ENCODE measurements around the gene ARMCX6.
"Not testable (repeated sequence)": the region's sequence is repeated elsewhere in the genome, so short reads cannot be mapped to it uniquely, and the experiment has no call there.

Gene ARMCX6

GRCh38 chrX:101642093-101642492 lies 24.3 kb upstream of the ARMCX6 start:
- Histone ChIP-seq H3K4me3 (no peak overlapping the region), H3K27ac (no peak overlapping the region)
- DNase-seq (ENCODE audit: low spot score): no peak
- no peak for TF ChIP-seq CTCF (IDR thresholded peaks at IDR 0.05)

- TF ChIP-seq CTCF (IDR thresholded peaks at IDR 0.05): no peak
- Histone ChIP-seq H3K4me3 (no peak overlapping the region), H3K27ac (no peak overlapping the region)
- no peak for DNase-seq (ENCODE audit: low spot score)
These were observed 21.8 kb upstream of the ARMCX6 start for GRCh38 chrX:101639583-101639982.

GRCh38 chrX:101619364-101619763 lies 1.6 kb upstream of the ARMCX6 start:
- Histone ChIP-seq H3K4me3 (no peak overlapping the region), H3K27ac (no peak overlapping the region)
- TF ChIP-seq CTCF (IDR thresholded peaks at IDR 0.05): no peak
- no peak for DNase-seq (ENCODE audit: low spot score)

- TF ChIP-seq CTCF (IDR thresholded peaks at IDR 0.05): no peak
- no peak overlapping the region for H3K27ac ChIP-seq
- no peak overlapping the region for H3K4me3 ChIP-seq
- DNase-seq (ENCODE audit: low spot score): no peak
These were observed 12.1 kb downstream of the ARMCX6 start for GRCh38 chrX:101605728-101606127.

DNA sequence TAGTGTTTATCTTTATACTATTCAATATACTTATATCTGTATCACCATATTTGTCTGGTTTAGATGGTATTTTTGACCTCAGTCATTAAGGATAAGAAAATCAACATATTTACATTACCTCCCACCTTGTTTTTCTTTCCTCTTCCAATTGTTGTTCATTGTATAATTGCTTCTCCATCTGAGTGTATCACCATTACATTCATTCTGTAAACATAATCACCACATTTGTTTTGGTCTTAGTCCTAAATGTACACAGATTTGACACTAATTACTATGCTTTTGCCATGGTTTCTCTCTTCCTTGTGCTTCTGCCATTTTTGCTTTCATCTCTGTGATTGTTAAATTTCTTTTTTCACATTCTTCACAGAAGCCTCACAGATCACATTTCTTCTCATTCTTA lies 12.7 kb downstream of the ARMCX6 start:
- no peak for TF ChIP-seq CTCF (IDR thresholded peaks at IDR 0.05)
- no peak for DNase-seq (ENCODE audit: low spot score)
- no peak overlapping the region for H3K27ac ChIP-seq
- H3K4me3 ChIP-seq: no peak overlapping the region

GRCh38 chrX:101602077-101602476 lies 15.7 kb downstream of the ARMCX6 start:
- no peak for DNase-seq (ENCODE audit: low spot score)
- H3K27ac ChIP-seq: no peak overlapping the region
- H3K4me3 ChIP-seq: no peak overlapping the region
- TF ChIP-seq CTCF (IDR thresholded peaks at IDR 0.05): no peak

- not testable (repeated sequence) for H3K4me3 ChIP-seq; DNase-seq (ENCODE audit: low spot score); H3K27ac ChIP-seq
These were observed 18.2 kb downstream of the ARMCX6 start for GRCh38 chrX:101599592-101599991.
